GM23338 (cell line): ENCODE data around the gene ARL2BP. TPM values are rescaled to one million over a fixed set of nuclear protein-coding genes. Genes with fewer than 3 reads are reported as not detected.

Experiments used
- CREB1 ChIP-seq: fragments of 250-450 bp; sonication (Bioruptor Pico); IDR thresholded peaks from 2 replicates; pipeline ENCODE4 v1.5.0; 2020; ENCODE audit warnings: low read depth, mild to moderate bottlenecking, moderate library complexity
- EZH2 ChIP-seq: fragments of 200-600 bp; sonication (generic); IDR thresholded peaks from one replicate; pipeline ENCODE4 v1.8.0; 2017; ENCODE audit warnings: antibody characterized with exemption, mild to moderate bottlenecking, low read depth; ENCODE audit not compliant: unreplicated experiment
- JUNB ChIP-seq: IDR thresholded peaks from one replicate; pipeline ENCODE4 v1.6.1; 2016; ENCODE audit warnings: antibody characterized with exemption; ENCODE audit not compliant: unreplicated experiment
- NANOG ChIP-seq: IDR thresholded peaks from 2 replicates; pipeline ENCODE4 v1.6.1; 2016; ENCODE audit warnings: antibody characterized with exemption, borderline replicate concordance
- POLR2AphosphoS5 ChIP-seq: IDR thresholded peaks from 2 replicates; pipeline ENCODE4 v1.6.1; 2016; ENCODE audit warnings: antibody characterized with exemption, low read depth
- ZNF114 ChIP-seq: fragments of 250-450 bp; sonication (Bioruptor Pico); IDR thresholded peaks from 2 replicates; pipeline ENCODE4 v1.5.0; 2020; ENCODE audit warnings: mild to moderate bottlenecking, moderate library complexity
- ZNF331 ChIP-seq: fragments of 250-450 bp; sonication (Bioruptor Pico); IDR thresholded peaks from 2 replicates; pipeline ENCODE4 v1.5.0; 2020; ENCODE audit warnings: low read depth, mild to moderate bottlenecking, moderate library complexity
- polyA plus RNA-seq: library from polyadenylated mRNA; unstranded; fragments of >200 nt; fragmentation: Nextera tagmentation; extraction: Ambion mirVana; gene quantifications from 2 replicates; pipeline ENCODE4 v1.2.1, GENCODE V29; 2016
- total RNA-seq: library from RNA; depleted of rRNA; stranded (reverse); fragments of >200 nt; shearing (Covaris generic); gene quantifications from 2 replicates; pipeline ENCODE4 v1.2.3, GENCODE V29; 2014
- TF ChIP-seq, protein P1 (sequence below): fragments of 250-450 bp; sonication (Bioruptor Pico); IDR thresholded peaks from 2 replicates; pipeline ENCODE4 v1.5.0; 2020; ENCODE audit warnings: mild to moderate bottlenecking, moderate library complexity
- TF ChIP-seq, protein P2 (sequence below), 2 experiments: fragments of 200-600 bp in 1 of 2; sonication (generic) in 1 of 2; conservative IDR thresholded peaks; 2 replicates each; pipeline versions ENCODE4 v1.5.1 to v1.6.1; 2016 to 2017; ENCODE audit warnings: antibody characterized with exemption in 2 of 2, low read depth in 2 of 2, mild to moderate bottlenecking in 2 of 2, moderate library complexity in 1 of 2
- TF ChIP-seq, protein P3 (sequence below): IDR thresholded peaks from 2 replicates; pipeline ENCODE4 v1.6.1; 2016; ENCODE audit warnings: antibody characterized with exemption

The ARL2BP gene
- total and polyA plus RNA-seq, 2 experiments from 2014 or later: 10.3 to 13.4 TPM

DNA sequence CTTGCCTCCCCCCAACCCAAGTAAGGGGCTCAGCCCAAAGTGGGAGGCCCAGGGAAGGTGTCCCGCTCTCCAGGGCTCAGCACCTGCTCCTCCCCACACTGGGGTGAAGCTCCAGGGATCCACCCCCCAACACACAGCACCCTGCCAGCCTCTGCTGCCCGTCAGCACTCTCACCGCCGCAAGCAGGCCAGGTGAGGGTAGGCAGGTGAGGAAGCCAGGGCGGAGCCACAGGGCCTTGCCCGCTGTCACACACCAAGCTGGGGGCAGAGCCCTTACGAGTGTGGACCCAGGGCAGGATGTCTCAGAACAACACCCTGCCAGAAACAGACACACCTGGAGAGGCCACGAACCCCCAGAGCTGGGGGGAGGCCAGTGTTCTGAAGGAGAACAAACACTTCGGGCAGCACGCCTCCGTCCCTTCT is 19.9 kb downstream of the ARL2BP start (continued):
- TF ChIP-seq, protein P1, sequence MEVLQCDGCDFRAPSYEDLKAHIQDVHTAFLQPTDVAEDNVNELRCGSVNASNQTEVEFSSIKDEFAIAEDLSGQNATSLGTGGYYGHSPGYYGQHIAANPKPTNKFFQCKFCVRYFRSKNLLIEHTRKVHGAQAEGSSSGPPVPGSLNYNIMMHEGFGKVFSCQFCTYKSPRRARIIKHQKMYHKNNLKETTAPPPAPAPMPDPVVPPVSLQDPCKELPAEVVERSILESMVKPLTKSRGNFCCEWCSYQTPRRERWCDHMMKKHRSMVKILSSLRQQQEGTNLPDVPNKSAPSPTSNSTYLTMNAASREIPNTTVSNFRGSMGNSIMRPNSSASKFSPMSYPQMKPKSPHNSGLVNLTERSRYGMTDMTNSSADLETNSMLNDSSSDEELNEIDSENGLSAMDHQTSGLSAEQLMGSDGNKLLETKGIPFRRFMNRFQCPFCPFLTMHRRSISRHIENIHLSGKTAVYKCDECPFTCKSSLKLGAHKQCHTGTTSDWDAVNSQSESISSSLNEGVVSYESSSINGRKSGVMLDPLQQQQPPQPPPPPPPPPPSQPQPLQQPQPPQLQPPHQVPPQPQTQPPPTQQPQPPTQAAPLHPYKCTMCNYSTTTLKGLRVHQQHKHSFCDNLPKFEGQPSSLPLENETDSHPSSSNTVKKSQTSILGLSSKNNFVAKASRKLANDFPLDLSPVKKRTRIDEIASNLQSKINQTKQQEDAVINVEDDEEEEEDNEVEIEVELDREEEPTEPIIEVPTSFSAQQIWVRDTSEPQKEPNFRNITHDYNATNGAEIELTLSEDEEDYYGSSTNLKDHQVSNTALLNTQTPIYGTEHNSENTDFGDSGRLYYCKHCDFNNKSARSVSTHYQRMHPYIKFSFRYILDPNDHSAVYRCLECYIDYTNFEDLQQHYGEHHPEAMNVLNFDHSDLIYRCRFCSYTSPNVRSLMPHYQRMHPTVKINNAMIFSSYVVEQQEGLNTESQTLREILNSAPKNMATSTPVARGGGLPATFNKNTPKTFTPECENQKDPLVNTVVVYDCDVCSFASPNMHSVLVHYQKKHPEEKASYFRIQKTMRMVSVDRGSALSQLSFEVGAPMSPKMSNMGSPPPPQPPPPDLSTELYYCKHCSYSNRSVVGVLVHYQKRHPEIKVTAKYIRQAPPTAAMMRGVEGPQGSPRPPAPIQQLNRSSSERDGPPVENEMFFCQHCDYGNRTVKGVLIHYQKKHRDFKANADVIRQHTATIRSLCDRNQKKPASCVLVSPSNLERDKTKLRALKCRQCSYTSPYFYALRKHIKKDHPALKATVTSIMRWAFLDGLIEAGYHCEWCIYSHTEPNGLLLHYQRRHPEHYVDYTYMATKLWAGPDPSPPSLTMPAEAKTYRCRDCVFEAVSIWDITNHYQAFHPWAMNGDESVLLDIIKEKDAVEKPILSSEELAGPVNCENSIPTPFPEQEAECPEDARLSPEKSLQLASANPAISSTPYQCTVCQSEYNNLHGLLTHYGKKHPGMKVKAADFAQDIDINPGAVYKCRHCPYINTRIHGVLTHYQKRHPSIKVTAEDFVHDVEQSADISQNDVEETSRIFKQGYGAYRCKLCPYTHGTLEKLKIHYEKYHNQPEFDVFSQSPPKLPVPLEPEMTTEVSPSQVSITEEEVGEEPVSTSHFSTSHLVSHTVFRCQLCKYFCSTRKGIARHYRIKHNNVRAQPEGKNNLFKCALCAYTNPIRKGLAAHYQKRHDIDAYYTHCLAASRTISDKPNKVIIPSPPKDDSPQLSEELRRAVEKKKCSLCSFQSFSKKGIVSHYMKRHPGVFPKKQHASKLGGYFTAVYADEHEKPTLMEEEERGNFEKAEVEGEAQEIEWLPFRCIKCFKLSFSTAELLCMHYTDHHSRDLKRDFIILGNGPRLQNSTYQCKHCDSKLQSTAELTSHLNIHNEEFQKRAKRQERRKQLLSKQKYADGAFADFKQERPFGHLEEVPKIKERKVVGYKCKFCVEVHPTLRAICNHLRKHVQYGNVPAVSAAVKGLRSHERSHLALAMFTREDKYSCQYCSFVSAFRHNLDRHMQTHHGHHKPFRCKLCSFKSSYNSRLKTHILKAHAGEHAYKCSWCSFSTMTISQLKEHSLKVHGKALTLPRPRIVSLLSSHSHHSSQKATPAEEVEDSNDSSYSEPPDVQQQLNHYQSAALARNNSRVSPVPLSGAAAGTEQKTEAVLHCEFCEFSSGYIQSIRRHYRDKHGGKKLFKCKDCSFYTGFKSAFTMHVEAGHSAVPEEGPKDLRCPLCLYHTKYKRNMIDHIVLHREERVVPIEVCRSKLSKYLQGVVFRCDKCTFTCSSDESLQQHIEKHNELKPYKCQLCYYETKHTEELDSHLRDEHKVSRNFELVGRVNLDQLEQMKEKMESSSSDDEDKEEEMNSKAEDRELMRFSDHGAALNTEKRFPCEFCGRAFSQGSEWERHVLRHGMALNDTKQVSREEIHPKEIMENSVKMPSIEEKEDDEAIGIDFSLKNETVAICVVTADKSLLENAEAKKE (CRISPR knock-in tag): no peak
- TF ChIP-seq ZNF114 (CRISPR knock-in tag): no peak
- TF ChIP-seq JUNB: no peak
- TF ChIP-seq, protein P2, sequence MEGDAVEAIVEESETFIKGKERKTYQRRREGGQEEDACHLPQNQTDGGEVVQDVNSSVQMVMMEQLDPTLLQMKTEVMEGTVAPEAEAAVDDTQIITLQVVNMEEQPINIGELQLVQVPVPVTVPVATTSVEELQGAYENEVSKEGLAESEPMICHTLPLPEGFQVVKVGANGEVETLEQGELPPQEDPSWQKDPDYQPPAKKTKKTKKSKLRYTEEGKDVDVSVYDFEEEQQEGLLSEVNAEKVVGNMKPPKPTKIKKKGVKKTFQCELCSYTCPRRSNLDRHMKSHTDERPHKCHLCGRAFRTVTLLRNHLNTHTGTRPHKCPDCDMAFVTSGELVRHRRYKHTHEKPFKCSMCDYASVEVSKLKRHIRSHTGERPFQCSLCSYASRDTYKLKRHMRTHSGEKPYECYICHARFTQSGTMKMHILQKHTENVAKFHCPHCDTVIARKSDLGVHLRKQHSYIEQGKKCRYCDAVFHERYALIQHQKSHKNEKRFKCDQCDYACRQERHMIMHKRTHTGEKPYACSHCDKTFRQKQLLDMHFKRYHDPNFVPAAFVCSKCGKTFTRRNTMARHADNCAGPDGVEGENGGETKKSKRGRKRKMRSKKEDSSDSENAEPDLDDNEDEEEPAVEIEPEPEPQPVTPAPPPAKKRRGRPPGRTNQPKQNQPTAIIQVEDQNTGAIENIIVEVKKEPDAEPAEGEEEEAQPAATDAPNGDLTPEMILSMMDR (conservative IDR thresholded peaks at IDR 0.05; ENCODE audit: low read depth in 2 of 2): no peak
- no peak for TF ChIP-seq NANOG
- TF ChIP-seq ZNF331 (CRISPR knock-in tag): no peak
- no peak for TF ChIP-seq POLR2AphosphoS5
- no peak for TF ChIP-seq CREB1 (CRISPR knock-in tag)
- TF ChIP-seq, protein P3, sequence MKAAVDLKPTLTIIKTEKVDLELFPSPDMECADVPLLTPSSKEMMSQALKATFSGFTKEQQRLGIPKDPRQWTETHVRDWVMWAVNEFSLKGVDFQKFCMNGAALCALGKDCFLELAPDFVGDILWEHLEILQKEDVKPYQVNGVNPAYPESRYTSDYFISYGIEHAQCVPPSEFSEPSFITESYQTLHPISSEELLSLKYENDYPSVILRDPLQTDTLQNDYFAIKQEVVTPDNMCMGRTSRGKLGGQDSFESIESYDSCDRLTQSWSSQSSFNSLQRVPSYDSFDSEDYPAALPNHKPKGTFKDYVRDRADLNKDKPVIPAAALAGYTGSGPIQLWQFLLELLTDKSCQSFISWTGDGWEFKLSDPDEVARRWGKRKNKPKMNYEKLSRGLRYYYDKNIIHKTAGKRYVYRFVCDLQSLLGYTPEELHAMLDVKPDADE: no peak
- no peak for TF ChIP-seq EZH2
